CD4-positive, CD25-positive, alpha-beta regulatory T cell (primary cell): ENCODE data around the gene STXBP4. TPM values are rescaled to one million over a fixed set of nuclear protein-coding genes. Genes with fewer than 3 reads are reported as not detected.

Experiments used
- ATAC-seq, 2 donors: fragments of 150-1000 bp; cut with Tn5 transposase; one replicate each; pipeline ENCODE4 v1.10.0; 2021; ENCODE audit warnings: low read depth in 2 of 2, moderate number of reproducible peaks in 2 of 2, moderate library complexity in 1 of 2
- DNase-seq, 3 donors: peaks; one replicate each; pipeline versions ENCODE4 v3.0.0 to v3.0.0-alpha.2; 2012 to 2022; ENCODE audit warnings: mixed read lengths in 1 of 3
- H3K27ac ChIP-seq: one replicate; pipeline ENCODE4 v1.7.0; 2013; ENCODE audit warnings: mild to moderate bottlenecking, low read length; ENCODE audit not compliant: insufficient read depth, poor library complexity, severe bottlenecking
- H3K27me3 ChIP-seq: one replicate; pipeline ENCODE4 v1.7.0; 2013; ENCODE audit warnings: low read length; ENCODE audit not compliant: control insufficient read depth, insufficient read depth
- H3K36me3 ChIP-seq: one replicate; pipeline ENCODE4 v1.7.0; 2013; ENCODE audit warnings: mild to moderate bottlenecking, low read length, moderate library complexity; ENCODE audit not compliant: control insufficient read depth, insufficient read depth
- H3K4me1 ChIP-seq: 2 replicates; pipeline ENCODE4 v1.7.0; 2013; ENCODE audit warnings: mild to moderate bottlenecking, low read length; ENCODE audit not compliant: insufficient read depth, control insufficient read depth, poor library complexity, severe bottlenecking
- H3K4me3 ChIP-seq: one replicate; pipeline ENCODE4 v1.7.0; 2013; ENCODE audit warnings: low read depth, mild to moderate bottlenecking, low read length, moderate library complexity
- H3K9me3 ChIP-seq, 2 experiments: 1 replicate in 1 of 2; 2 replicates in 1 of 2; pipeline ENCODE4 v1.7.0; 2013; ENCODE audit warnings: low read length in 2 of 2, mild to moderate bottlenecking in 1 of 2, moderate library complexity in 1 of 2; ENCODE audit not compliant: control insufficient read depth in 2 of 2
- H3K27ac Mint-ChIP-seq, 3 donors: one replicate each; pipeline ENCODE4 v1.8.0; 2020 to 2022; ENCODE audit warnings: mild to moderate bottlenecking in 3 of 3, mixed read lengths in 3 of 3, moderate library complexity in 2 of 3
- H3K27me3 Mint-ChIP-seq: one replicate; pipeline ENCODE4 v1.8.0; 2022; ENCODE audit warnings: mild to moderate bottlenecking, mixed read lengths
- H3K36me3 Mint-ChIP-seq: one replicate; pipeline ENCODE4 v1.8.0; 2020; ENCODE audit warnings: mixed read lengths
- H3K4me1 Mint-ChIP-seq, 4 donors: one replicate each; pipeline ENCODE4 v1.8.0; 2020 to 2022; ENCODE audit warnings: mixed read lengths in 4 of 4, mild to moderate bottlenecking in 1 of 4
- H3K4me3 Mint-ChIP-seq, 4 donors: one replicate each; pipeline ENCODE4 v1.8.0; 2020 to 2022; ENCODE audit warnings: mild to moderate bottlenecking in 4 of 4, mixed read lengths in 4 of 4, moderate library complexity in 3 of 4
- H3K9me3 Mint-ChIP-seq, 7 donors: one replicate each; pipeline ENCODE4 v1.8.0; 2020 to 2022; ENCODE audit warnings: mixed read lengths in 7 of 7, mild to moderate bottlenecking in 3 of 7, moderate library complexity in 2 of 7
- polyA plus RNA-seq, 4 donors: library from polyadenylated mRNA; unstranded; fragments of 300-500 nt; fragmentation: Illumina TruSeq; gene quantifications; one replicate each; pipeline ENCODE4 v1.2.3, GENCODE V29; 2021
- total RNA-seq: library from RNA; stranded (reverse); gene quantifications from one replicate; pipeline ENCODE4 v1.2.3, GENCODE V29; 2022

The STXBP4 gene
- 7.6 TPM for total RNA-seq
- 1 to 10 TPM; 2.4 to 3.0 (median 2.6) TPM for polyA plus RNA-seq

- H3K4me3 Mint-ChIP-seq, result no peak within 1 kb of the TSS
- Histone ChIP-seq H3K4me1 (peaks cover 27% of the 10 kb centered on the region), H3K27me3 (no peaks in the 10 kb centered on the region), H3K9me3 (no peaks in the 10 kb centered on the region), H3K36me3 (peaks cover 12% of the 10 kb centered on the region), H3K27ac (peak within 1 kb of the TSS; percentile 79), H3K4me3 (peak within 1 kb of the TSS; percentile 94)
- ATAC-seq (peak; percentile 94 to 95), DNase-seq (peak; percentile 91 to 98 (median 95))
- H3K9me3 Mint-ChIP-seq, result no peaks in the 10 kb centered on the region
- peaks cover 6 to 35% (median 32%) of the 10 kb centered on the region in 4 donors for H3K4me1 Mint-ChIP-seq
- peaks cover 12% of the 10 kb centered on the region for H3K36me3 Mint-ChIP-seq
- H3K27me3 Mint-ChIP-seq, result no peaks in the 10 kb centered on the region
- H3K27ac Mint-ChIP-seq, result peak within 1 kb of the TSS in 1 of 3 donors; percentile 74
Observed at GRCh38 chr17:54968262-54968987, at the start of gene STXBP4, which contains the start of gene COX11. Gene STXBP4 (plus strand): TSS chr17:54968765. CDS start chr17:54986220, 17,455 bp downstream. Gene COX11 (minus strand): TSS chr17:54968654. CDS start chr17:54968646, 8 bp downstream.

GRCh38 chr17:54919425-54919824, 49.1 kb upstream of the STXBP4 start:
- no peaks in the 10 kb centered on the region for H3K36me3 ChIP-seq
- no peaks in the 10 kb centered on the region for H3K4me1 ChIP-seq
- peaks cover 0 to 5% of the 10 kb centered on the region in 2 experiments for H3K9me3 ChIP-seq
- H3K36me3 Mint-ChIP-seq, result no peaks in the 10 kb centered on the region
- DNase-seq (no peak), ATAC-seq (no peak)
- no peak overlapping the region for H3K27ac Mint-ChIP-seq
- H3K9me3 Mint-ChIP-seq, result peaks cover 0 to 17% (median 4%) of the 10 kb centered on the region in 7 donors
- H3K4me3 ChIP-seq, result no peak overlapping the region
- no peak overlapping the region for H3K4me3 Mint-ChIP-seq
- H3K27me3 Mint-ChIP-seq, result peaks cover 4% of the 10 kb centered on the region
- peaks cover 2% of the 10 kb centered on the region for H3K27me3 ChIP-seq
- H3K27ac ChIP-seq, result no peak overlapping the region
- no peaks in the 10 kb centered on the region for H3K4me1 Mint-ChIP-seq

- Histone ChIP-seq H3K27ac (no peak overlapping the region), H3K4me1 (no peaks in the 10 kb centered on the region), H3K4me3 (no peak overlapping the region), H3K27me3 (peaks cover 2% of the 10 kb centered on the region), H3K9me3 (peaks cover 0 to 5% of the 10 kb centered on the region in 2 experiments), H3K36me3 (no peaks in the 10 kb centered on the region)
- Mint-ChIP-seq H3K9me3 (peaks cover 0 to 17% (median 4%) of the 10 kb centered on the region in 7 donors), H3K4me3 (no peak overlapping the region), H3K27ac (no peak overlapping the region), H3K4me1 (no peaks in the 10 kb centered on the region), H3K36me3 (no peaks in the 10 kb centered on the region), H3K27me3 (peaks cover 4% of the 10 kb centered on the region)
- ATAC-seq, result no peak
- no peak for DNase-seq
Observed at GRCh38 chr17:54920819-54921218, 47.7 kb upstream of the STXBP4 start.

GRCh38 chr17:54924405-54924804, 44.2 kb upstream of the STXBP4 start:
- H3K9me3 Mint-ChIP-seq, result peaks cover 0 to 1% (median 0%) of the 10 kb centered on the region in 7 donors
- H3K27me3 Mint-ChIP-seq, result peaks cover 17% of the 10 kb centered on the region
- H3K27ac Mint-ChIP-seq, result no peak overlapping the region
- Histone ChIP-seq H3K9me3 (no peaks in the 10 kb centered on the region), H3K27ac (no peak overlapping the region), H3K27me3 (peaks cover 2% of the 10 kb centered on the region), H3K36me3 (no peaks in the 10 kb centered on the region), H3K4me3 (no peak overlapping the region), H3K4me1 (no peaks in the 10 kb centered on the region)
- no peaks in the 10 kb centered on the region for H3K36me3 Mint-ChIP-seq
- H3K4me1 Mint-ChIP-seq, result no peaks in the 10 kb centered on the region
- no peak for ATAC-seq
- DNase-seq, result no peak
- H3K4me3 Mint-ChIP-seq, result no peak overlapping the region

- Histone ChIP-seq H3K36me3 (no peaks in the 10 kb centered on the region), H3K4me1 (no peaks in the 10 kb centered on the region), H3K27ac (no peak overlapping the region), H3K4me3 (no peak overlapping the region), H3K27me3 (peaks cover 2% of the 10 kb centered on the region), H3K9me3 (no peaks in the 10 kb centered on the region)
- peaks cover 0 to 1% (median 0%) of the 10 kb centered on the region in 7 donors for H3K9me3 Mint-ChIP-seq
- DNase-seq (no peak), ATAC-seq (no peak)
- no peak overlapping the region for H3K27ac Mint-ChIP-seq
- no peaks in the 10 kb centered on the region for H3K36me3 Mint-ChIP-seq
- peaks cover 17% of the 10 kb centered on the region for H3K27me3 Mint-ChIP-seq
- no peak overlapping the region for H3K4me3 Mint-ChIP-seq
- no peaks in the 10 kb centered on the region for H3K4me1 Mint-ChIP-seq
Observed at GRCh38 chr17:54927525-54927924, 41.0 kb upstream of the STXBP4 start.

- Mint-ChIP-seq H3K4me3 (no peak overlapping the region), H3K9me3 (no peaks in the 10 kb centered on the region), H3K27ac (no peak overlapping the region), H3K36me3 (no peaks in the 10 kb centered on the region), H3K4me1 (no peaks in the 10 kb centered on the region), H3K27me3 (peaks cover 16% of the 10 kb centered on the region)
- H3K9me3 ChIP-seq, result no peaks in the 10 kb centered on the region
- DNase-seq, result no peak
- no peaks in the 10 kb centered on the region for H3K4me1 ChIP-seq
- H3K36me3 ChIP-seq, result no peaks in the 10 kb centered on the region
- no peak overlapping the region for H3K27ac ChIP-seq
- ATAC-seq, result no peak
- no peak overlapping the region for H3K4me3 ChIP-seq
- peaks cover 5% of the 10 kb centered on the region for H3K27me3 ChIP-seq
Observed at GRCh38 chr17:54932711-54933110, 35.9 kb upstream of the STXBP4 start.

- Mint-ChIP-seq H3K36me3 (no peaks in the 10 kb centered on the region), H3K4me3 (no peak overlapping the region), H3K27ac (no peak overlapping the region), H3K9me3 (no peaks in the 10 kb centered on the region), H3K27me3 (peaks cover 8% of the 10 kb centered on the region), H3K4me1 (no peaks in the 10 kb centered on the region)
- Histone ChIP-seq H3K4me1 (no peaks in the 10 kb centered on the region), H3K27ac (no peak overlapping the region), H3K27me3 (peaks cover 5% of the 10 kb centered on the region), H3K36me3 (no peaks in the 10 kb centered on the region), H3K9me3 (no peaks in the 10 kb centered on the region), H3K4me3 (no peak overlapping the region)
- ATAC-seq (no peak), DNase-seq (no peak)
Observed at GRCh38 chr17:54933921-54934320, 34.6 kb upstream of the STXBP4 start.

GRCh38 chr17:54935471-54935870, 33.1 kb upstream of the STXBP4 start:
- DNase-seq (no peak), ATAC-seq (no peak)
- Histone ChIP-seq H3K4me3 (no peak overlapping the region), H3K9me3 (no peaks in the 10 kb centered on the region), H3K27ac (no peak overlapping the region), H3K4me1 (no peaks in the 10 kb centered on the region), H3K36me3 (no peaks in the 10 kb centered on the region), H3K27me3 (peaks cover 5% of the 10 kb centered on the region)
- H3K36me3 Mint-ChIP-seq, result no peaks in the 10 kb centered on the region
- no peak overlapping the region for H3K4me3 Mint-ChIP-seq
- H3K27ac Mint-ChIP-seq, result no peak overlapping the region
- H3K4me1 Mint-ChIP-seq, result no peaks in the 10 kb centered on the region
- H3K9me3 Mint-ChIP-seq, result no peaks in the 10 kb centered on the region
- peaks cover 13% of the 10 kb centered on the region for H3K27me3 Mint-ChIP-seq
